Measurements from ENCODE around the gene RAB9A.
"Not testable (repeated sequence)": the region's sequence is repeated elsewhere in the genome, so short reads cannot be mapped to it uniquely, and the experiment has no call there.

Gene RAB9A, protein sequence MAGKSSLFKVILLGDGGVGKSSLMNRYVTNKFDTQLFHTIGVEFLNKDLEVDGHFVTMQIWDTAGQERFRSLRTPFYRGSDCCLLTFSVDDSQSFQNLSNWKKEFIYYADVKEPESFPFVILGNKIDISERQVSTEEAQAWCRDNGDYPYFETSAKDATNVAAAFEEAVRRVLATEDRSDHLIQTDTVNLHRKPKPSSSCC

DNA sequence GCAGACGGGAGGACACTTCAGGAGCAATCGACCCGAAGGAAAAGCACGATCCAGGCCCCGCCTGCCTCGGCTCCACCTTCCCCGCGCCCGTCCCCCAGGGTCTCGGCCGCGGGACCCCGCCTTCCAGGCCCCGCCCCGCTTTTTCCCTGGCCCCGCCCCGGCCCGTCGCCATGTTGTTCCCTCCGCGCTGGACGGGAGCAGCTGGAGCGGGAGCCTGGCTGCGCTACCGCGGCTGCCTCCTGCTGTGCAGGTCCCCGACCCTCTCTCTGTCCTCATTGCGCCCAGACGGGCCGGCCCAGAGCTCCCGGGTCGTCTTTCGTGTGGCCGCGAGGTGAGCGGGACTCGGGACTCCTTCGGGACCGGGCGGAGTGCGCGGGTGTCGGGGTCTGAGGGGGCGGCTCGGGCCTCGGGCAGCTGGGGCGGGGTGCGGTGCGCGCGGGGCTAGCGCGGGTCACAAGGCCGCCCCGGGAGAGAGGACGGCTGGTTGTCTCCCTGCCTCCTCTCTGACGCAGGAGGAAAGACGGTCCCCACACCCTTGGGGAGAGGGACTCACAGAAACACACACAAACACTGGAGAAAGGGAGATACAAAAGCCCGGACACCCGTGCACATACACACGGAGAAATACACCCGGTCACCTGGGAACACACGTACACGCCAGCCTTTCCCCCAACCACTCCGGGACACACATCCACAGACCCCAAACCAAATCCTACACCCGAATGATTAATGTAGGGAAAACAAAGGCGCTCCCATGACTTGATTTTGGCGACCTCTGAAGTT lies at the start of gene RAB9A:
Gene RAB9A, plus strand, starts transcription at position 171 of the 783 bp plus-strand sequence. CDS start 19,619 bp downstream, outside the sequence.
- DNase-seq (ENCODE audit: low read depth, low spot score) = peak; percentile 90

DNA sequence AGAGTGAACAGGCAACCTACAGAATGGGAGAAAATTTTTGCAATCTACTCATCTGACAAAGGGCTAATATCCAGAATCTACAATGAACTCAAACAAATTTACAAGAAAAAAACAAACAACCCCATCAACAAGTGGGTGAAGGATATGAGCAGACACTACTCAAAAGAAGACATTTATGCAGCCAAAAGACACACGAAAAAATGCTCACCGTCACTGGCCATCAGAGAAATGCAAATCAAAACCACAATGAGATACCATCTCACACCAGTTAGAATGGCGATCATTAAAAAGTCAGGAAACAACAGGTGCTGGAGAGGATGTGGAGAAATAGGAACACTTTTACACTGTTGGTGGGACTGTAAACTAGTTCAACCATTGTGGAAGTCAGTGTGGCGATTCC lies 47.2 kb upstream of the RAB9A start:
- DNase-seq (ENCODE audit: low read depth, low spot score) = not testable (repeated sequence)

DNA sequence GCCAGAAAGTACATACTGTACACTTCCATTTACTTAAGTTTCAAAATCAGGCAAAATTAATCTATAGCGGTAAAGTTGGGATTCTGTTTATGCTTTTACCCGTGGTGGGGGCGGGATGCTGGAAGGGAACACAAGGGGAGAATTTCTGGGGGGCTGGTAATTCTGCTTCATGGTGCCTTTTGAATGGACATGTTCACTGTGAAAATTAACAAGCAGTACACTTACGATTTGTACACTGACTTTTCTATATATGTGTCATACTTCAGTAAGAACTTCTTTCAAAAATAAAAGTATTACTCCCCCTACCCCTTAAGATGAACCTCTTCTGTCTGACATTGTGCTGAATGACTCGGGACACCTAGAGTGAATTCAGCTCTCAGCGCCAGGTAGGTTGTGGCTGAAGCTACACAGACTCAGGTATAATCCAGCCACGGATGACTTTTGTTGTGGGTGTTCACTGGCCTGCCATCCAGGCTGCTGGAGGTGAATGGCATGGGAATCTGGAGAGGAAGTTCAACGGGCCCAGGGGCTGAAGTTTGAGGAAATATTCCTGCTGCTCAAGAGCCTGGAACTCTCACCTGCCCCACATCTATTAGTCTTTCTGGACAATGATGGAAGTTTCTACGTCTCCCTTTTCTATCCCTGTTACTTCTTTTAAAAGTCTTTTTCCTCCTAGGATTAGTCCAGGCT lies 43.3 kb upstream of the RAB9A start:
- no peak for DNase-seq (ENCODE audit: low read depth, low spot score)

DNA sequence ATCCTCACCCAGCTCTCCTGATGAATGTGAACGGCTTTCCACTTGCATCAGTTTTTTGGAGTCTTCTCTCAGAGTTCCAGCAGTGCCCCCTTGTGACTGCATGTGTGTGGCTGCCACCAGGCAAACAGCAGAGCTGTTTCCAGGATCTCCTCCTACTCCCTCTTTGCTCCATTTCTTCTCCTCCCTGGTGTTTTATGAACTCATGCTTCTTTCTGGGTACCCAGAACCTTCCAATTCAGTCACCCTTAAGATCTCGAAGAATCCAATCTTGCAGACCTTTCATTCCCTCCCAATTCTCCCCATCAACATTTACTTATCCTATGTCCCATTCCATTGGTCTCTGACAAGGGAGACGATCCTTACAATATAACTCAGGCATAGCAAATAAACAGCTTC lies 42.8 kb upstream of the RAB9A start:
- DNase-seq (ENCODE audit: low read depth, low spot score) = peak; percentile 76

DNA sequence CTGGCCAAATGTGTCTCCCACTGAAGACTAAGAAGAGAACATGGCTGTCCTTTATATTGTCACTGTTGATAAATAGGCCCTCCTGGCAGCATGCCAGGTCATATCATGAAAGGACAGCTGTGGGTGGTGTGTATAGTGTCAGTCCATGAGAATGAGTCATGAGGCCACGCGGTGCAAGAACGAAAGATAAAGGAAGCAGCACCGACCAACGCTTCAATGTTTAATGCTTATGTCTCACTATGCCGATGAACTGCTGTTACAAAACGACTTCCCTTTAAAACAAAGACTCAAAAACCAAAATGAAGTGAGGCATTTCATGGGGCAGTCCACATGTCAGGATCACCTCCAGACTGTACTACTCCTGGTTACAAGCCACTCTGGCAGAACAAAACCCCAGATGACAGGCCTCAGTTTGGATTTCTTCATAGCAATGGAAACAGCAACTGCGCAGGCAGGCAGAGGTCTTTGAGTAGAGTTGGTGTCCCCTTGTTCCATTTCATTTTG lies 41.2 kb upstream of the RAB9A start:
- peak; percentile 62 for DNase-seq (ENCODE audit: low read depth, low spot score)

DNA sequence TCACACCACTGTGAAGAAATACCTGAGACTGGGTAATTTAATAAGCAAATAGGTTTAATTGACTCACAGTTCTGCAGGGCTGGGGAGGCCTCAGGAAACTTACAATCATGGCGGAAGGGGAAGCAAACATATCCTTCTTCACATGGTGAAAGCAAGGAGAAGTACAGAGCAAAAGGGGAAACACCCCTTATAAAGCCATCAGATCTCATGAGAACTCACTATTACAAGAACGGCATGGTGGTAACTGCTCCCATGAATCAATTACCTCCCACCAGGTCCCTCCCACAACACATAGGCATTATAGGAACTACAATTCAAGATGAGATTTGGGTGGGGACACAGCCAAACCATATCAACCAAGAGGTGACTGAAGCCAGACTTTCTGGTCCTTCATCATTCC lies 40.6 kb upstream of the RAB9A start:
- DNase-seq (ENCODE audit: low read depth, low spot score) = not testable (repeated sequence)

DNA sequence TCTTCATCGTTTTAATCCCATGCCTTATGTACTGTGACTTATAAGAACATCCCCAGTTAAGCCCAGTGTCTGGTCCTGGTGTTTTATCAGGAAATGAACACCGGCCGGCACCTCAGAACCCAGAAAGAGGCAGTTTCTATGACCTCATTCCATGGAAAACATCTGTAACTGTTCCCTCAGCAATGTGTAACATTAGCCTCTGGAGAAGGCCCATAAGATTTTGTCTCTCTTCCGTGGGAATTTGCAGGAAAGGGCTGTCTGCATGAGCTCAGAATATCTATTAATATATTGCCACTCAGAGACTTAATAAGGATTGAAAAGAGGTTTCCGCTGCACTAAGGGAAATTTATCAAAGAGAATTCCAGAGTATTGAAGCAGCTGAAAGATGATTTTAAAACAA lies 39.1 kb upstream of the RAB9A start:
- DNase-seq (ENCODE audit: low read depth, low spot score) = no peak

DNA sequence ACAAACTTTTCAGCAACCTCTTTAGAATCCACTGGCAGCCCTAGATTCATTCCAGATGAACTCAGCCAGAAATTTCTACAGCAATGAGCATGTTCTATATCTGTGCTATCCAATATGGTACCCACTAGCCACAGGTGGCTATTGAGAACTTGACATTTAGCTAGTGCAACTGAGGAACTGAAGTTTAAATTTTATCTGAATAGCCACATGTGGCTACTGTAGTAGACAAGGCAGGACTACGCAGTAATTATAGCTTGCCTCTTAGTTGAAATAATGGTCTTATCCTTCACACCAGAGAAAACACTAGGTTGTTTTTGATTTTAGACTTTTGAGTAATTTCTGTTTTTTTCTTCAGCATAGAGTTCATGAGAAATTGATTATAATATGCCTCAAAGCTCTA lies 38.6 kb upstream of the RAB9A start:
- DNase-seq (ENCODE audit: low read depth, low spot score) = no peak

DNA sequence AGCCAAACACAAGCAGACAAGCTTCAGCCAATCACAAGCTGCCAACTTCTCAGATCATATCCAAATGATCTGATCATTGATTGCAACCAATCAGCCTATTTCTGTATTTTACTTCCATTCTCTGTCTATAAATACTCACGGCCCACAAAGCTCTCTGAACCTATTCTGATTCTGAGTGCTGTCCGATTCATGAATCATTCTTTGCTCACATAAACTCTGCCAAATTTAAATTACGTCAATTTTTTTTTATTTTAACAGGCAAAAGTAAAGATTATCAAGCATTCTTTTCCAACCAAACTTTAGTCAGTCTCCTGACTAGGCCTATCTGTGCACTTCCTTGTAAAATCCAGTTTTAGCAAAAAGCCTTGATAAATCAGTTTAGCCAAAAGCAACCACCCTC lies 37.8 kb upstream of the RAB9A start:
- DNase-seq (ENCODE audit: low read depth, low spot score) = no peak

DNA sequence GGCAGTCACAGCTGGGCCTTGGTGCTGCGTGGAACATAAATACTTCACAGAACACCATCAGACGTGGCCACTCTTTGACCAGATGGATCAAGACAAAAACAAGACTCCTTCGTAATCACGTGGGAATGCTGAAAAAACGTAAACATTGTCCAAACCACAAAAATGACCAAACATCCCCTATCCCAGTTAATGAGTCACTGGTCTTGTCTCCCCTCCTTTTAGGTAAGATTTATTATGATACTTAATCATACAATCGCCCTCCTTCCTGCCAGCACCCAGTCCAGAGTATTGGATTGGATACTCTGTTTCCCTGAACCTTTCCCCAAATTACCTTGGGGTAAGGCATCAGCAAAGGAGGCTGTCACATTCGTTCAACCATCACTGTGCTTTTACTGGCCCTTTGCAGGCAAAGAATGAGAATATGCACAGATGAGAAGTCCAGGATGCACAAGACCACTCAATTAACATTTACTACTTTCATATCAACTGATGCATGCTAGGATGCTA lies 36.6 kb upstream of the RAB9A start:
- peak; percentile 81 for DNase-seq (ENCODE audit: low read depth, low spot score)

DNA sequence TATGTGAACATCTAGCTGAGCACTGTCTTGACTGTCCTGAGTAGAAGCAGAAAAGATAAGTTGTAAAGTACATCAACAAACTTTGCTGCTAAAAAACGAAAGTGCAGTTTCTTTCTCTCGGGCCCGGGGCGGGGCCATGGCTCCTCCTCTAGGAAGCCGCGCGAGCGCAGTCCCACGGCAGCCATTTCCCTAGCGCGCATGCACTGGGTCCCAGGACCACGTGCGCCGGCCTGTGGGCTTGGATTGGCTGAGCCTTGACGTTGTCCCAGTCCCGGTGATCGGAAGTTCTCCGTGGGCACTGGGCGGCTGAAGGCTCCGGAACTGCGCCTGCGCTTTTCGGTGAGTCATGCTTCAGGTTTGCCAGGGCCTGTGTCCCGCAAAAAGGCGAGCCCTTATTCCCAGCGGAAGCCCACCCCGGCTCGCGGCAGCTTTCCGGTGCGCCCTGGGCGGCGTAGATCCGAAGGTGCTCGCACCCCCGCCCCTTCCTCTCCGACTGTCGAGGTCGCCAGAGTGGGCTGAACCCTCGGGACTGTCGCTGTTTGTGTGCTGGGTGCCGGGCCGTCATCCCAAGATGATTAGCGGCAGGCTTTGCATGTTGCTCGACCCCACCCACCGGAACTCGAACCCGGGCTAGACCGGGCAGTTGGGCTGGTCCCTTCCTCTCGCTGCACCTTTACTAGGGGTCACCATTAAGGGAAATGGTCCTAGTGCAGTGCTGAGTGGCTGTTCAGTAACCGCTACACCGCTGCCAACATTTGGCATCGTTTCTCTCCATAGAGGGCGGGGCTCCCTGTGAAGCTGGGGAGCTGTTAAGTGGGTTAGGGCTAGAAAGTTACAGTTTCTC lies 35.9 kb upstream of the RAB9A start, which contains the start of gene TCEANC:
Gene TCEANC, plus strand, starts transcription at position 292 of the 844 bp plus-strand sequence. CDS start 9,368 bp downstream, outside the sequence.
- DNase-seq (ENCODE audit: low read depth, low spot score) = peak; percentile 98

DNA sequence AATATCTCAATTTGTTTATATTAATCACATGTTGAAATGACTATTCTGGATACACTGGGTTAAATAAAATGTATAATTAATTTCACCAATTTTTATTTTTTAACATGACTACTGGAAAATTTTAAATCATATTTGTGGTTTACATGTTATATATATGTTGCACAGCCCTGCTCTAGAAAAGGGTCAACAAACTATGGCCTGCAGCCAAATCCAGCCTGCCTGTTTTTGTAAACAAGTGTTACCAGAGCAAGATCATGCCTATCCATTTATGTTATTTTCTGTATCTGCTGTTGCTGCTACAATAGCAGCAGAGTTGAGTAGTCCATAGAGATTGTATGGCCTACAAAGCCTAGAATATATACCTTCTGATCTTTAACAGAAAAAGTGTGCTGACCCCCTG lies 34.8 kb upstream of the RAB9A start:
- no peak for DNase-seq (ENCODE audit: low read depth, low spot score)

DNA sequence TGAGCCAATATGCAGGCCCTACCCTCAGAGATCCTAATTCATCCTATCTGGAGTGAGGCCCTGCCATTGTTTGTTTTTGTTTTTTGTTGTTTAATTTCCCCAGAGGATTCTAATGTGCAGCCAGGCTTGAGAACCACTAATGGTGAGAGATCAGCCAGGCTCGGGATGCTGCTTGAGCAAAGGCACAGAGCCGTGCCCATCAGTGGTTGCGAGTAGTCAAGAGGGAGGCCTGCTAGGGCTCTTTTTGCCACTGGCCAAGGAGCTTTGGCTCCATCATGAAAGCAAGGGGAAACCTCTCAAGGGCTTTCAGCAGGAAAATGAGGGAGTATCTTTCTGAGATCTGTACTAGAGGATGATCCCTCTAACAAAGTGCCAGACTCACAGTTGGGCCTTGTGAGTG lies 33.3 kb upstream of the RAB9A start:
- no peak for DNase-seq (ENCODE audit: low read depth, low spot score)

DNA sequence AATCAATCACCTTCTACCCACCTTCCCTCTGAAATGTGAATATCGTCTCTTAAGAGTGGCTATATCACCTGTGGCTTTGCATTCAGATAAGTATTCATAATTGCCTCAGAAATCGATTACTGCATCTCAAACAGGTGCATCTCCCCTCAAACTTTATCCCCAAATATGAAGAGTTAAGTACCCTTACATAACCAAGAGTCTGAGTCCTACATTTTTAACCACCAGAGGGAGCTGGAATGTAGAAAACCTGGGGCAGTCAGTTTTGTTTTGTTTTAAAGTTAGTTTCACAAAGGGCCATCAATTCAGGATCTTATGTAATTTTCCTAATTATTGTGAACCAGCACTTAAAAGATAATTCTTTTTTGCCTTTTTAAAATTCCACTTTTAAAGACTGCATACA lies 30.3 kb upstream of the RAB9A start:
- peak; percentile 65 for DNase-seq (ENCODE audit: low read depth, low spot score)

DNA sequence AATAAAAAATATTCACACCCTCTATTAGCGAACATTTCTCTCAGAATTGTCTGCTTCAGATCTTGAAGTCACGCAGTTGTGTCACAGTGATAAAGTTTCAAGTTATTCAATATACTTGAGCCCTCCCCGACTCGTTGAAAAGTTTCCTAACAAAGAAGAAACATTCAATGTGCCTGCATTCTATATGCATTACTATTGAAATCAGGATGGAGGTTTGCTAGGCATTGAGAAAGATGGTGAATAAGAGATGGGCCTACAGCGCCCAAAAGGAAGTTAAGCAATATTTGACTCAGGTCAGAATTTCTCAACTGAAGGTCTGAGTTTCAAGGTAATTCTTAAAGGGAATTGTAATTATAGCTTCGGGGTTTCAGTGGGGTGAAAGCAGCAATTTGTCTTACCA lies 29.9 kb upstream of the RAB9A start:
- no peak for DNase-seq (ENCODE audit: low read depth, low spot score)

DNA sequence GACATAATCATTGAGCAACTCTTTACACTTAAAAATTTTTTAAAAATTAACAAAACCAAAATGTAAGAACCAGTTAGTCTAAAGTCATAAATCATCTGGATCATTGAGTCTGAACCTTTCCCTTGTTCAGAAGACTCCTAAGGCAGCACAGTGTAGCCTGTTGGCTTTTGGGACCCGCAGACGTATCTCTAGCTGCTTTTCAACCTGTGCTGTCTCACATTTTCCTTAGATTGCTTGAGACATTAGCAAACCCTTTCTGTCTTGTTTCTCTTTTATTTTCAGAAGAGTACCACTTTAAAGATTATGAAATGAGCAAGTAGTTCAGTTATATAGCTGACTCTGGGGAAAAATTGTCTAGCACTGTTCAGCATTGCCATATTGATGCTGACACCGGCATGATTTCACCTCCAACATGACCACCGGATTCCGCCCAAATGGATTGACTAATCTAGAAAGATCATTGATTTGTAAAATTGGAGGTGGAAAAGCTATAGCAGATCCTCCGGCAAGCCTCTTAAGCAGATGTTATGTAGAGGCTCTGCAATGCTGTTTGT lies 27.1 kb upstream of the RAB9A start:
- no peak for DNase-seq (ENCODE audit: low read depth, low spot score)

DNA sequence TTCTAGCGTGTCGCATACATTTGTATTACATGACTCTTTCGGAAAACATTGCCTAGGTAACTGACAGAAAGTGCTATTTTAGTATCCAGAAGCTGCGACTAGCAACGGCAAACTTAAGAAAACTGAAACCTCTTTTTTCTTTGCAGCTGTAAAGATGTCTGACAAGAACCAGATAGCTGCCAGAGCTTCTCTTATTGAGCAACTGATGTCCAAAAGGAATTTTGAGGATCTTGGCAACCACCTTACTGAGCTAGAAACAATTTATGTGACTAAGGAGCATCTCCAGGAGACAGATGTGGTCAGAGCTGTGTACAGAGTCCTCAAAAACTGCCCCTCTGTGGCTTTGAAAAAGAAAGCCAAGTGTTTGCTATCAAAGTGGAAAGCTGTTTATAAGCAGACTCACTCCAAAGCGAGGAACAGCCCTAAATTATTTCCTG lies 26.6 kb upstream of the RAB9A start:
- no peak for DNase-seq (ENCODE audit: low read depth, low spot score)

DNA sequence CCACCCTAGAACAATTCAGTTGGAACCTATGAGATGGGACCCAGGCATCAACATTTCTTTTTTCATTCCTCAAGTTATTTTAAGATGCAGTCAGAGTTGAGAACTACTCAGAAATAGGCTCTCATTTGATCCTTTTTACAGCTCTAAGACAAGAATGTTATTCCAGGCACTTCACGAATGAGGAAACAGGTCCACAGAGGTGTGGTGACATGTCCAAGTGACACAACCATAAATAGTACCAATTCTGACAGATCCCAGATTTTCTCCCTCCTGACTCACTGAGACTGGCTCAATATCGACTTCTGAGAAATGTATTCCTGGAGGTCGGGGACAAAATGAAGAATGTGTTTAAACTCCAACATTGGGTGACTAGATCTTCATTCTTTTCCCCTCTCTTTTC lies 24.9 kb upstream of the RAB9A start:
- DNase-seq (ENCODE audit: low read depth, low spot score) = no peak

DNA sequence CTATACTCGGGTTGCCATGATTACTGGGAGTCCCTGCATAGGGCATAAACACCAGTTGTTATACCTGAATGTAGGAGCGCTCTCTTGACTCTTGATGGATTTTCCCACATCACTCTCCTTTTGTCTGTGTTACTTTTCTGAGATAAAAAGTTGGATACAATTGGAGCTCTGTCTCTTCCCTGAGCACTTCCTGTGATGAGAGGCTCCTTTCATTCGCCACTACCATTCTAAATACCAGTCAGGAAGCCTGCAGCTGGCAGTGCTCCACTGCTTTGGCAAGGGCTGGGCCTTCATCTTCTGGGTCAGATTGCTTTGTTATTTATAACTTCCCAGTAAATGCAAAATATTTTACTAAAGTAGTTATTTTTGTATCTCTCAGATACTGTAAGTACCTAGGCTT lies 22.1 kb upstream of the RAB9A start:
- DNase-seq (ENCODE audit: low read depth, low spot score) = no peak

DNA sequence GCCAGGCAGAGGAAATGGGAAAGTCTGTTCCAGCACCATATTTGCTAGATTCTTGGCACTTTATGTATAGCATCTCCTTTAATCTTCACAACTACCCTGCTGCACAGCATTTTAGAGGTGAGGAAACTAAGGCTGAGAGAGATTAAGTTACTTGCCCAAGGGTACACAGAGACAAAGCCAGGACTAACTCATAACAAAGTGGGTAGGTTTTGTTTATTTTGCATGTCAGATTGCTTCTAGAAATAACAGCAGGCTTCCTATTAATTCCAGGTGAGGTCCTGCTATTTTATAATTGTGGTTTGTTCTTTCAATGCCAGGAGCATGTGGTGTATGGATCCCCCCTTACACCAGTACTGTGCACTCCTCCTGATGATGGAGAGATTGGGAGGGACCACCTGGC lies 21.0 kb upstream of the RAB9A start:
- no peak for DNase-seq (ENCODE audit: low read depth, low spot score)

DNA sequence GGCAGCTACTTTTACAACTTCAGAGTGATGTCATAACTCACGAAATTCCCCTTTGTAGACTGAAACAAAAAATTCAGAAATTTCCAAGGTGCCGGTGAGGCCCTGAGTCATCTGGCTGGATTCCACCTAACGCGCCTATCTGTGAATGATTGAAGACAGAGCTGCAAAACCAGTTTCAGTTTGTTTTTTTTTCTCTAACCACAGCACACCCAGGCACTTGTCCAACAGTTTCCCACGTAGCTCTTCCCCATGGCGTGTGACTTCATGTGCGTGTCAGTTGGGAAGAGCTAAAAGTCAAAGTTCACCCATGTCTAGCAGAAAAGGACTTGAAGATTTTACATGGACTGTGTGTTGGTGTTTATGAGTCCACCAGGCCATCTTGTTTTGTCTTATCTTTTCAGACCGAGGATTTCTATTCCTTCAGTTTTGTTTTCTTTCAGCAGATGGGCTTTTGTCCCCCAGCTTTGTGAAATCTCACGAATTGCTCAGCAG lies 19.6 kb upstream of the RAB9A start:
- DNase-seq (ENCODE audit: low read depth, low spot score) = peak; percentile 95

All from astrocyte of the hippocampus (primary cell).